IPS-15b (cell line): Measurements from ENCODE around the gene GGA2.

Experiments used
- H3K27me3 ChIP-seq: one replicate; pipeline ENCODE4 v1.6.1; 2013; ENCODE audit warnings: low read length; ENCODE audit not compliant: control insufficient read depth, insufficient read depth
- H3K36me3 ChIP-seq: one replicate; pipeline ENCODE4 v1.6.1; 2013; ENCODE audit warnings: low read length; ENCODE audit not compliant: control insufficient read depth, insufficient read depth
- H3K4me1 ChIP-seq: one replicate; pipeline ENCODE4 v1.6.1; 2013; ENCODE audit warnings: mild to moderate bottlenecking, low read length; ENCODE audit not compliant: control insufficient read depth, insufficient read depth
- H3K4me3 ChIP-seq: one replicate; pipeline ENCODE4 v1.5.1; 2013; ENCODE audit warnings: low read depth, low read length
- H3K9ac ChIP-seq: one replicate; pipeline ENCODE4 v1.6.1; 2013; ENCODE audit warnings: low read depth, mild to moderate bottlenecking, low read length
- H3K9me3 ChIP-seq: one replicate; pipeline ENCODE4 v1.6.1; 2013; ENCODE audit warnings: mild to moderate bottlenecking, low read length; ENCODE audit not compliant: control insufficient read depth, insufficient read depth

The GGA2 gene

DNA sequence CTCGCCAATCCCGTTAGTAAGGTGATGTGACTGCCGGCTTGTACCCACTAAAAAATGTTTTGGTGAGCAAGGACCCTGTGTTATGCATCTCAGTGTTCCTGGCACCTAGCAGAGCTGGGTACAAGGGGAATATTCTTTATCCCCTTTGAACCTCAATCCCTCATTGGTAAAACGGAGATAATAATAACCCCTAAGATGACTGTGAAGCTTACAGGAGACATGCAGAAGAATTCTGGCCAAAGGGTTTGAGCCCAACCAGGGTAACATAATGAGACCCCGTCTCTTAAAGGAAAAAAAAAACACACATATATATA is 896 bp downstream of the GGA2 start:
- peaks cover under 1% of the 10 kb centered on the region for H3K36me3 ChIP-seq
- no peaks in the 10 kb centered on the region for H3K27me3 ChIP-seq
- no peaks in the 10 kb centered on the region for H3K9me3 ChIP-seq
- peak overlapping the region; percentile 84 for H3K4me3 ChIP-seq
- peak overlapping the region; percentile 89 for H3K9ac ChIP-seq
- H3K4me1 ChIP-seq, result peaks cover 9% of the 10 kb centered on the region

DNA sequence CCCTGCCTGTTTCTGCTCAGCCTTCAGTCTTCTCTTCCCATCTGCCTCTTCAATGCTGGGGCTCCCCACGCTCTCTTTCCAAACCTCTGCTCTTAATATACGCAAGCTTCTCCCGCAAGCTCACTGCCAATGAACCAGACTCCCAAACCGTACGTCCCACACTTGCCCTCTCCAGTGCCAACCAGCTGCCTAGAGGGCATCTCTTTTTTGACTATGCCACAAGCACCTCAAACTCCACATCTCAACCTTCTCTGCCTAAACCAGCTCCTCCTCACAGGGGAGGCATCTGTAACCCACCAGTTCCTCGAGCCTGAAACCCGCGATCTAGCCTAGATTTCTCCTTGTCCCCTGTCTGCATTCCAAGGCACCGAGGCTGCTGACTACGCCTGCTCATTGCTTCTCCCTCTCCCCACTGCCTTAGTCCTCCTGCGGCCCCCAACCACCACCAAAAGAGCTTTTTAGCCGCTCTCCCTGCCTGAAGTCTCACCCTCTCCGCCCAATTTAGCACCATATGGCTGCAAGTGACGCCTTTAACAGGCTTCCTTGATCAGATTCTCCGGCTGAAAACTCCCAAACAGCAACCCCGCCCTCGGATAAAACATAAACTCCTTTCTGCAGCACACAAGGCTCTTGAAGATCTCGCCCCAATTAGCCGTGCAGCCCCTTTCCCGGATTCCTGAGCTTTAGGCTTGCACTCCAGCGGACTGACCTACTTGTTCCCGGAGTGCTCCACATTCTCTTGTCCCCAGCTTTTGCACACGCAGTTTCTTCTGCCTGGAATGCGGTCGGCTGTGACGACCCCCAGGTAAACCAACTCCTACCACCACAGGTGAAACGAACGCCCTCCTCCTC is 1.5 kb downstream of the GGA2 start:
- peak overlapping the region; percentile 84 for H3K4me3 ChIP-seq
- H3K9me3 ChIP-seq, result no peaks in the 10 kb centered on the region
- H3K4me1 ChIP-seq, result peaks cover 13% of the 10 kb centered on the region
- peak overlapping the region; percentile 89 for H3K9ac ChIP-seq
- H3K36me3 ChIP-seq, result no peaks in the 10 kb centered on the region
- H3K27me3 ChIP-seq, result no peaks in the 10 kb centered on the region

DNA sequence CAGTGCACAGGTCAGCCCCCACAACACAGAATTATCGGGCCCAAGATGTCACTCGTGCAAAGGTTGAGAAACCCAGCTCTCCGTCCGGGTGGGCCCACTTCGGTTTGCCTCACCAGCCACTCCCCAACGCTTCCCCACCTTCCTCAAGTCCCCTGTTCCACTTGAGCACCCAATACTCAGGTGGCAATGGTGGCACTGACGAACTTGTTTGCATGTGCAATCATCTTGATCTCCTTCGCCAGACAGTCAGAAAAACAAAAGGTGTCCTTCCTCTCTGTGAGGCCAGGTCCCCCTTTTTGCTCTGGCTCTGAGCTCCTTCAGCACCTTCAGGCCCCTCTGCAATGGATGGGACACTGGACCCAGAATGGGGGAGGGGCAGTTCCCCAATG is 3.7 kb downstream of the GGA2 start:
- Histone ChIP-seq H3K9me3 (no peaks in the 10 kb centered on the region), H3K4me1 (peaks cover 15% of the 10 kb centered on the region), H3K36me3 (no peaks in the 10 kb centered on the region), H3K9ac (no peak overlapping the region), H3K4me3 (no peak overlapping the region), H3K27me3 (no peaks in the 10 kb centered on the region)

DNA sequence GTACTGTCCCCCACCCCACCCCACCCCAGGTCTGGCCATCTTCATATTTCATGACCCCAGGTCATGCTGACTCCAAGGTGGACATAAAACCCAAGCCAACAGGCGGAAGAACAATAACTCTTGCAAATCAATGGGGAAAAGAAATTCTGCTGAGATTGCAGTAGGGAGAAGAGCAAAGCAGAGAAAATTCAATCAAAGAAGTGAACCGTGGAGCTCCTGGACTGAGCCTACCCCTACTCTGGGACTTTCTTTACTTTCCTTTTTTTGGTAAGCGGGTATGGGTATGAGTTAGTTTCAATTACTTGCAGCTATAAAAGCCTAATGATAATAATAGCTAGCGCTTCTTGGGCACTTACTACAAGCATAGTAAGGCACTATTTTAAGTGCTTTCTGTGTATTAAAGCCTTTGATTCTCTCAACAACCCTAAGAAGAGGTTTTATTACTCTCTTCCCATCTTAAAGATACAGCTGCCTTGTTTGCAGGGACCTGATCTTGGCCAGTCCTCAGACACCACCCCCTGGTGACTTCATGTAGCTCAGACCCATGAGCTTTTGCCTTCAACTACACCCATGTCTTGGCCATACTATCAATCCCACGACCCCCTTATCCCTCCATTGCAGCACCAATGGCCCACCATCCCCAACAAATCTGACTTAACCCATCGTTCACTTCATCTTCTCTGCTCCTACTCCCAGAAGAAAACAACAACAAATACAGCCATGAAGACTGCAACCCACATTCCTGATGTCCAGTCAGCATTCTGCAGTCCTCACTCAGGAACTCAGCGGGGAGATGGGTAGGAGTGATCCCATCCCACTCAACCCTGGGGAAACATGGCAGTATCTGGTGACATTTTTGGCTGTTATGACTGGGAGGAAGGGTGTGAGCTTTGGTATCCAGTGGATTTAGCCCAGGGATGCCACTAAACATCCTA is 4.4 kb downstream of the GGA2 start:
- H3K4me1 ChIP-seq, result peaks cover 21% of the 10 kb centered on the region
- no peak overlapping the region for H3K9ac ChIP-seq
- no peaks in the 10 kb centered on the region for H3K9me3 ChIP-seq
- no peak overlapping the region for H3K4me3 ChIP-seq
- H3K36me3 ChIP-seq, result no peaks in the 10 kb centered on the region
- no peaks in the 10 kb centered on the region for H3K27me3 ChIP-seq

DNA sequence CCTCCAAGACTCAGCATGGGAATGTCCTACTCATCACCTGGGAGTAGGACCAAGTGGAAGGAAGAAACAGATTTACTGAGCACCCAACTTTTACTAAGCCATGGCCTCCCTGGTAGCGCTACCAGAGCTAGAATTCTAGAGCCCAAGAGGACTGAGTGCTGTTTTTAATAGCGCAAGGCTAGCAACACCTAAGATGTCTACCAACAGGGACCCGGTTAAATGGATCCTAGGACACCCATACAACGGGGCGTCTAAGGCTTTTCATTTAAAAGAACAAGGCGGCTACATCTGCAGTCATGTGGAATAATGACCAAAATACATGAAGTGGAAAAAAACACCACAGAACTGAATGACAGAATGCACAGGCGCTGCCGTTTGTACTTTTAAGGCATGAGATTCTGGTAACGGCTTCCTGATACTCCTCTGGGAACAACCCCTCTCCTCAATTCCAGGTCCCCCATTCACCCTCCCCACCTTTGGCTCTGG is 5.1 kb downstream of the GGA2 start:
- H3K9ac ChIP-seq, result no peak overlapping the region
- no peaks in the 10 kb centered on the region for H3K9me3 ChIP-seq
- no peaks in the 10 kb centered on the region for H3K27me3 ChIP-seq
- H3K36me3 ChIP-seq, result peaks cover 2% of the 10 kb centered on the region
- H3K4me3 ChIP-seq, result no peak overlapping the region
- peaks cover 21% of the 10 kb centered on the region for H3K4me1 ChIP-seq

DNA sequence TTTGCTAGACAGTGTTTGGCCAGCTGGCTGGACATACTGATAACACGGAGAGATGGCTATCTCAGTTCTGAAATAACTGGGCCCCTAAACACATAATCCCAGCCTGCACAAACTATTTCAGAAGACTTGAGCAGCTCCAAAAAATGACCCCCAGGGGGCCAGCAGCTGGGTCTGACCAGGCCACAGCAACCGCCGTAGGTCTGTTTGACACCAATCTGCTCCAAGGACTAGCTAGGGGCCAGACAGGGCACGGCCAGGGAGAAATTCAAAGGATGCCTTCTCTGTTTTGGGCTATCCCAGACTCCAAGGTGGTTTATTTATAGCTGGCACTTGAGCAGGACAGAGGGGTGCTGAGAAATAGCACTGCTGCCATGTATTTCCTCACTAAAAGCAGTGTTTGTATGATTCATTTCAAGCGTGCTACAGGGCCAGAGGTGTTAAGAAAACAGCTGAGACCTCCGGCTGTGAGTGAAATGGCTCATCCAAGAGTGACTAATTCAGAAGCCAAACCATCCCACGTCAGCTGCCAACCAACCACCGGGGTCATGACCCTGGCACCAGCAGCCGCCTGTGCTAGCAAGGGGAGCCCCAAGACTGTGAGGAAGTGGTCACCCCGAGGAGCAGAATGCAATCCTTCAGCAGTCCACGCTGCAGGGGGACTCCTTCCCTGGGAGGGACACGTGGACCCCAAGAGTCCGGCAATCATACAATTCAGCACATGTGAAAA is 5.7 kb downstream of the GGA2 start:
- H3K4me1 ChIP-seq, result peaks cover 21% of the 10 kb centered on the region
- H3K36me3 ChIP-seq, result peaks cover 3% of the 10 kb centered on the region
- no peak overlapping the region for H3K9ac ChIP-seq
- no peak overlapping the region for H3K4me3 ChIP-seq
- no peaks in the 10 kb centered on the region for H3K27me3 ChIP-seq
- no peaks in the 10 kb centered on the region for H3K9me3 ChIP-seq

DNA sequence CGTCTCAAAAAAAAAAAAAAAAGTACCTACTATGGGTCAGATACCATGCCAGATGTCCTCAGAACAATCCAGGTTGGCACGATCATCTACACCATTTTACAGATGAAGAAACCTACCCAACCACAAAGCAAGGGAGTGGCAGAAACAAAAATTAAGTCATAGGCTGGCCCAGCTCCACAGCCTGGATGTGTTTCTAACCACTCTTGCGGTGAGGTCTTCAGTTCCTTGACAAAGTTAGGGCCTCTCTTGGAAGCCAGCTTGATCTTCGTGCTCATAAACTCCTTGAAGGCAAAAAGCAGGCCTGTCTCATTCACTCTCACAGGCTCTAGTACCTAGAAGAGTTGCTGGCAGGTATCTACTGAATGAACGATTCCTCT is 6.2 kb downstream of the GGA2 start:
- H3K9ac ChIP-seq, result no peak overlapping the region
- H3K36me3 ChIP-seq, result peaks cover 3% of the 10 kb centered on the region
- H3K4me1 ChIP-seq, result peaks cover 21% of the 10 kb centered on the region
- no peak overlapping the region for H3K4me3 ChIP-seq
- no peaks in the 10 kb centered on the region for H3K27me3 ChIP-seq
- no peaks in the 10 kb centered on the region for H3K9me3 ChIP-seq

DNA sequence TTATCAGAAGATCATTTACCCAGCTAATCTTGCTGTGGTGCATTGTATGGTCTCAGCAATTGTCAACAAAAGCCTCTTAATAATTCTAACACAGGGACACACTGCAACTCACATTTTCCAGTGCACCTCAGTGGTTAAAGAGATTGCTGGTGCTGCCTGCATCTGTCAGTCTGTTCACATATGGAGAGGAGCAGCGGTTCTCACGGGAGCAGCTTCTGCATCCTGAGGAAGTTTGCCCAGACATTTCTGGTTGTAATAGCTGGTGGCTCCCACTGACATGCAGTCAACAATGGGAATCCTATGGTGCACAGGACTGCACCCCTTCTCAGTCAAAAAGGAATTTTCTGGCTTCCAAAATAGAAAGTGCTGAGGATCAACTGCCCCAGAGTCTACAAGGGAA is 7.8 kb downstream of the GGA2 start:
- Histone ChIP-seq H3K9ac (no peak overlapping the region), H3K27me3 (no peaks in the 10 kb centered on the region), H3K4me3 (no peak overlapping the region), H3K9me3 (no peaks in the 10 kb centered on the region), H3K36me3 (peaks cover 3% of the 10 kb centered on the region), H3K4me1 (peaks cover 21% of the 10 kb centered on the region)

DNA sequence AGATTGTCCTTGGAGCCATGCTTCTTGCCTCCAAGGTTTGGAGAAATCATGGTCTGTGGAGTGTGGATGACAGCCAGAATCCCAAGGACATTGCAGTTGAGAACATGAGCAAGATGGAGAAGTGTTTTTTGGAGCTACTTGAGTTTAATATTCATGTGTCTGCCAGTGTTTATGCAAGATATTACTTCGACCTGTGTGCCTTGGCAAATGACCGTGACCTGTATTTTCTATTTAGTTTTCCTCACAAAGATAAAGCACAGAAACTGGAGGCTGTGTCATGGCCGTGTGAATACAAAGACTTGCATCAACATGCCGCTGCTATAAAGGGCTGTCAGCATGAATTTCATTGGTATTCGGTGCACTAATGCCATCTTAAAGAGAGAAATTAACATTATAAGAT is 9.0 kb downstream of the GGA2 start:
- Histone ChIP-seq H3K9ac (no peak overlapping the region), H3K9me3 (no peaks in the 10 kb centered on the region), H3K27me3 (no peaks in the 10 kb centered on the region), H3K4me3 (no peak overlapping the region), H3K36me3 (peaks cover 3% of the 10 kb centered on the region), H3K4me1 (peaks cover 21% of the 10 kb centered on the region)

DNA sequence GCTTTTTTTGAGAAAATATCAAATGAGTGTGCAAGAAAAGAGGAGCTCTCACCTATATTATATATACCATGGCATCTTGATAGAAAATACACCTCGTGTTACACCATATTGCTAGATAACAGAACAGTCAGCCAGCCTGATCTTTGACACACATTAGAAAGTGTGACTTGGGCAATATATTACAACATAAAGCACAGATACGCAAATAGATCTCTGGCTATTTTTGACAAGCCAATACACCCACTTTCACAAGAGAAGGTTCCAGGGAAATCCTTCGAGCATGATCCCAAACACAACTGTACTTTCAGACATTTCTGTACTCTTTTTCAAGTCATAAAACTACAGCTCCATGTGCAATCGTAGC is 9.4 kb downstream of the GGA2 start:
- Histone ChIP-seq H3K27me3 (no peaks in the 10 kb centered on the region), H3K4me3 (no peak overlapping the region), H3K36me3 (peaks cover 4% of the 10 kb centered on the region), H3K9me3 (no peaks in the 10 kb centered on the region), H3K4me1 (peaks cover 18% of the 10 kb centered on the region), H3K9ac (no peak overlapping the region)

DNA sequence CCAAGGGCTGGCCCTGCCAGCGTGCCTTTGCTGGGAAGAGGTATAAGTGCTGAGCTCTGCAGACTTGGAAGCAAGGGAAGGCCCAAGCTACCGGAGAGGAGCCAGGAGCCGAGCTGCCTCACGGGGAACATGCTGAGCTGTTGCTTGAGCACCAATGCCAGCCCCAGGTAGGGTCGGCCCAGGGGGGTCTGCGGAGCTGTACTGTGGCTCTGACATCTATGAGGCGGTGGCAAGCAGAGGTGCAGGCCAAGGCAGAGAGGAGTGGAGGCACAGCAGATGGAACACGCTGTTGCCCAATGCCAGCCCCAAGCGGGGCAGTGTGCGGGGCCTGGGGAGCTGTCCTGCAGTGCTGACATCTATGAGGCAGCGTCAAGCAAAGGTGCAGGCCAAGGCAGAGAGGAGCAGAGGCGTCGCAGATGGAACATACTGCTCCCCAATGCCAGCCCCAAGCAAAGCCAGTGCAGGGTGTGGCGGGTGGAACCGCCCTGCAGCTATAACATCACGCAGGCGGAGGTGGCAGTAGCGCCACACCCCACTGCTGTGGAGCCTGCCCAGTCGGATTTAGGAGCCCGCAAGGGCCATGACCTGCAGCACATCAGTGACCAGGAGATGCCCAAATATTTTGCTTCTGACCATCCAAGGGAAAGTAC is 10.0 kb downstream of the GGA2 start:
- Histone ChIP-seq H3K4me1 (peaks cover 16% of the 10 kb centered on the region), H3K36me3 (peaks cover 9% of the 10 kb centered on the region), H3K9ac (no peak overlapping the region), H3K9me3 (no peaks in the 10 kb centered on the region), H3K27me3 (no peaks in the 10 kb centered on the region), H3K4me3 (no peak overlapping the region)
